Neural progenitor cell (in vitro differentiated cells): ENCODE data around the gene AQP11. TPM values are rescaled to one million over a fixed set of nuclear protein-coding genes. Genes with fewer than 3 reads are reported as not detected.

ENCODE experiments used
- DNase-seq: peaks from one replicate; pipeline ENCODE4 v3.0.0-alpha.2; 2016; ENCODE audit warnings: low spot score
- H2AFZ ChIP-seq: fragments of 200-600 bp; sonication (generic); replicated peaks from 2 replicates; pipeline ENCODE4 v1.6.1; 2016; ENCODE audit warnings: antibody characterized with exemption
- H3F3A ChIP-seq: fragments of 200-600 bp; sonication (generic); 2 replicates; pipeline ENCODE4 v1.6.1; 2016; ENCODE audit warnings: antibody characterized with exemption, low read depth
- H3K27ac ChIP-seq: fragments of 200-600 bp; sonication (generic); 2 replicates; pipeline ENCODE4 v1.5.1; 2016; ENCODE audit warnings: mild to moderate bottlenecking
- H3K27me3 ChIP-seq: fragments of 200-600 bp; sonication (generic); 2 replicates; pipeline ENCODE4 v1.6.1; 2016; ENCODE audit warnings: mild to moderate bottlenecking, moderate library complexity
- H3K36me3 ChIP-seq: fragments of 200-600 bp; sonication (generic); 2 replicates; pipeline ENCODE4 v1.5.1; 2016
- H3K4me1 ChIP-seq: fragments of 200-600 bp; sonication (generic); 2 replicates; pipeline ENCODE4 v1.6.1; 2016; ENCODE audit warnings: mixed run types
- H3K4me2 ChIP-seq: fragments of 200-600 bp; sonication (generic); 2 replicates; pipeline ENCODE4 v1.6.1; 2016
- H3K4me3 ChIP-seq: fragments of 200-600 bp; sonication (generic); 2 replicates; pipeline ENCODE4 v1.5.1; 2016
- H3K79me2 ChIP-seq: fragments of 200-600 bp; sonication (generic); 2 replicates; pipeline ENCODE4 v1.6.1; 2016; ENCODE audit warnings: low read depth
- H3K9ac ChIP-seq: fragments of 200-600 bp; sonication (generic); 2 replicates; pipeline ENCODE4 v1.6.1; 2016
- H3K9me3 ChIP-seq: fragments of 200-600 bp; sonication (generic); 2 replicates; pipeline ENCODE4 v1.5.1; 2016; ENCODE audit warnings: low read depth
- H4K20me1 ChIP-seq: fragments of 200-600 bp; sonication (generic); 2 replicates; pipeline ENCODE4 v1.6.1; 2016; ENCODE audit warnings: low read depth
- H3K27ac Mint-ChIP-seq: 3 replicates; pipeline ENCODE4 v1.8.0; 2021; ENCODE audit warnings: mixed read lengths
- H3K27me3 Mint-ChIP-seq: 2 replicates; pipeline ENCODE4 v1.8.0; 2022; ENCODE audit warnings: low read depth, mild to moderate bottlenecking, inconsistent platforms, moderate library complexity, mixed read lengths; ENCODE audit not compliant: insufficient read depth
- H3K36me3 Mint-ChIP-seq: 3 replicates; pipeline ENCODE4 v1.8.0; 2021; ENCODE audit warnings: mixed read lengths
- H3K4me1 Mint-ChIP-seq: 3 replicates; pipeline ENCODE4 v1.8.0; 2021; ENCODE audit warnings: mixed read lengths
- H3K4me3 Mint-ChIP-seq: 3 replicates; pipeline ENCODE4 v1.8.0; 2021; ENCODE audit warnings: mild to moderate bottlenecking, moderate library complexity, mixed read lengths
- H3K9me3 Mint-ChIP-seq: 3 replicates; pipeline ENCODE4 v1.8.0; 2020; ENCODE audit warnings: mixed read lengths
- EZH2 ChIP-seq: fragments of 200-600 bp; sonication (generic); IDR thresholded peaks from 2 replicates; pipeline ENCODE4 v1.6.1; 2017; ENCODE audit warnings: antibody characterized with exemption, mild to moderate bottlenecking, moderate library complexity
- EZH2phosphoT487 ChIP-seq: fragments of 200-600 bp; sonication (generic); IDR thresholded peaks from 2 replicates; pipeline ENCODE4 v1.6.1; 2017; ENCODE audit warnings: antibody characterized with exemption
- total RNA-seq: library from RNA; depleted of rRNA; stranded (reverse); fragments of >200 nt; gene quantifications from 2 replicates; pipeline ENCODE4 v1.2.3, GENCODE V29; 2015; ENCODE audit warnings: low replicate concordance
- TF ChIP-seq, protein P1 (sequence below): fragments of 200-600 bp; sonication (generic); IDR thresholded peaks from 2 replicates; pipeline ENCODE4 v1.5.1; 2017; ENCODE audit warnings: antibody characterized with exemption, mild to moderate bottlenecking

Gene AQP11
- total RNA-seq, 1 donor from 2014 or later, result 0.24 TPM

DNA sequence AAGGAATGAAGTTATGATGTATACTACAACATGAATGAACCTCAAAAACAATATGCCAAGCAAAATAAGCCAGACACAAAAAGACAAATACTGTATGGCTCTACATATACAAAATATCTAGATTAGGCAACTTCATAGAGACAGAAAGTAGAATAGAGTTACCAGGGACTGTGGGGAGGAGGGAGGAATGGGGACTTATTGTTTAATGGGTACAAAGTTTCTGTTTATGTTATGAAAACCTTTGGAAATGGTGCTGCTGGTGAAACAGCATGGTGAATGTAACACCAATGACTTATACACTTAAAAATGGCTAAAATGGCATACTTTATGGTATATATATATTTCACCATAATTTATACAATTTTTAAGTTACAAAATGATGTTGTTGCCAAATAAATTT lies 4.1 kb downstream of the AQP11 start:
- H3K4me2 ChIP-seq, result no peak overlapping the region
- no peak for DNase-seq
- no peak overlapping the region for H2AFZ ChIP-seq
- no peak overlapping the region for H3K9ac ChIP-seq
- Mint-ChIP-seq H3K4me3 (no peak overlapping the region), H3K4me1 (peaks cover 8% of the 10 kb centered on the region), H3K9me3 (no peaks in the 10 kb centered on the region), H3K27ac (no peak overlapping the region), H3K36me3 (peaks cover under 1% of the 10 kb centered on the region), H3K27me3 (peaks cover 3% of the 10 kb centered on the region)
- no peaks in the 10 kb centered on the region for H3K9me3 ChIP-seq
- H3K27me3 ChIP-seq, result peaks cover 15% of the 10 kb centered on the region
- no peaks in the 10 kb centered on the region for H3K79me2 ChIP-seq
- peaks cover 24% of the 10 kb centered on the region for H3F3A ChIP-seq
- no peaks in the 10 kb centered on the region for H3K36me3 ChIP-seq
- TF ChIP-seq, protein P1, sequence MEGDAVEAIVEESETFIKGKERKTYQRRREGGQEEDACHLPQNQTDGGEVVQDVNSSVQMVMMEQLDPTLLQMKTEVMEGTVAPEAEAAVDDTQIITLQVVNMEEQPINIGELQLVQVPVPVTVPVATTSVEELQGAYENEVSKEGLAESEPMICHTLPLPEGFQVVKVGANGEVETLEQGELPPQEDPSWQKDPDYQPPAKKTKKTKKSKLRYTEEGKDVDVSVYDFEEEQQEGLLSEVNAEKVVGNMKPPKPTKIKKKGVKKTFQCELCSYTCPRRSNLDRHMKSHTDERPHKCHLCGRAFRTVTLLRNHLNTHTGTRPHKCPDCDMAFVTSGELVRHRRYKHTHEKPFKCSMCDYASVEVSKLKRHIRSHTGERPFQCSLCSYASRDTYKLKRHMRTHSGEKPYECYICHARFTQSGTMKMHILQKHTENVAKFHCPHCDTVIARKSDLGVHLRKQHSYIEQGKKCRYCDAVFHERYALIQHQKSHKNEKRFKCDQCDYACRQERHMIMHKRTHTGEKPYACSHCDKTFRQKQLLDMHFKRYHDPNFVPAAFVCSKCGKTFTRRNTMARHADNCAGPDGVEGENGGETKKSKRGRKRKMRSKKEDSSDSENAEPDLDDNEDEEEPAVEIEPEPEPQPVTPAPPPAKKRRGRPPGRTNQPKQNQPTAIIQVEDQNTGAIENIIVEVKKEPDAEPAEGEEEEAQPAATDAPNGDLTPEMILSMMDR, result no peak
- TF ChIP-seq EZH2phosphoT487 (no peak), EZH2 (no peak)
- H3K4me1 ChIP-seq, result peaks cover 13% of the 10 kb centered on the region
- peaks cover 10% of the 10 kb centered on the region for H4K20me1 ChIP-seq
- H3K27ac ChIP-seq, result no peak overlapping the region
- no peak overlapping the region for H3K4me3 ChIP-seq

DNA sequence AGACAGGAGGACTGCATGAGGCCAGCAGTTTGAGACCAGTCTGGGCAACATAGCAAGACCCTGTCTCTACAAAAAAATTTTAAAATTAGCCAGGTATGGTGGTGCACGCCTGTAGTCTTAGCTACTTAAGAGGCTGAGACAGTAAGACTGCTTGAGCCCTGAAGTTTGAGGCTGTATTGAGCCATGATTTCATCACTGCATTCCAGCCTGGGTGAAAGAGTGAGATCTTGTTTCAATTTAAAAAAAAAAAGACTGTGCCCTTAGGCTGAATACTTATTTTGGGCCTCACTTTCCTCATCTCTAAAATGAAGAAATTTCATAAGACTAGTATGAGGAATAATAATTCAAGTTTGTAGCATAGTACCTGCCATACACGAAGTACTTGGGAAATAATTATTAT lies 6.9 kb downstream of the AQP11 start:
- Histone ChIP-seq H3K27ac (no peak overlapping the region), H3K4me1 (no peaks in the 10 kb centered on the region), H3K79me2 (no peaks in the 10 kb centered on the region), H3K4me2 (no peak overlapping the region), H3K9ac (no peak overlapping the region), H3K36me3 (no peaks in the 10 kb centered on the region), H2AFZ (no peak overlapping the region), H3F3A (no peaks in the 10 kb centered on the region), H3K4me3 (no peak overlapping the region), H3K27me3 (peaks cover 2% of the 10 kb centered on the region), H3K9me3 (no peaks in the 10 kb centered on the region), H4K20me1 (no peaks in the 10 kb centered on the region)
- no peaks in the 10 kb centered on the region for H3K36me3 Mint-ChIP-seq
- H3K27me3 Mint-ChIP-seq, result no peaks in the 10 kb centered on the region
- TF ChIP-seq, protein P1, result no peak
- no peak overlapping the region for H3K27ac Mint-ChIP-seq
- H3K9me3 Mint-ChIP-seq, result no peaks in the 10 kb centered on the region
- H3K4me1 Mint-ChIP-seq, result peaks cover 2% of the 10 kb centered on the region
- no peak overlapping the region for H3K4me3 Mint-ChIP-seq
- no peak for DNase-seq

DNA sequence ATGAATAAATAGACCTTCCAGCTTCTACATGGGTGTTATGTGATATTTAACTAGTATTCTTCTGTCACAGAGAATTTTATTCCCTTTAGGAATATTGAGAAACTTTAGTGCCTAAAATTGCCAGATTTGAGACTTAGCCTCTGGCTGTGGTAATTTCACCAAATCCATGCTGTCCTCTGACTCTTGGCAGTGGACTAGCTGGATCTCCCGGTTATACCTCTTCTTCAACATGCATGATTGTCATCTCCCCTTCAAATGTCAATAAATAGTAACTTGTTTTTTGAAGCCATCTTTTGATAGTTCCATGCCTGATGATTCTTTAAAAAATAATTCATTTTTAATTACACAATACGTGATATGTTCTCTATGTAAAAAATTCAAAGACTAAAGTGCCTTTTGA lies 8.4 kb downstream of the AQP11 start:
- Histone ChIP-seq H3K4me2 (no peak overlapping the region), H3K27me3 (no peaks in the 10 kb centered on the region), H4K20me1 (no peaks in the 10 kb centered on the region), H3K9me3 (no peaks in the 10 kb centered on the region), H3K4me1 (no peaks in the 10 kb centered on the region), H3F3A (no peaks in the 10 kb centered on the region), H3K4me3 (no peak overlapping the region), H3K27ac (no peak overlapping the region), H3K79me2 (no peaks in the 10 kb centered on the region), H2AFZ (no peak overlapping the region), H3K36me3 (no peaks in the 10 kb centered on the region), H3K9ac (no peak overlapping the region)
- no peak for TF ChIP-seq EZH2
- TF ChIP-seq, protein P1, result no peak
- TF ChIP-seq EZH2phosphoT487, result no peak
- Mint-ChIP-seq H3K27ac (no peak overlapping the region), H3K9me3 (no peaks in the 10 kb centered on the region), H3K4me1 (peaks cover 15% of the 10 kb centered on the region), H3K36me3 (no peaks in the 10 kb centered on the region), H3K4me3 (no peak overlapping the region), H3K27me3 (no peaks in the 10 kb centered on the region)
- no peak for DNase-seq
